ENCODE data around the gene BANP.
"Not testable (repeated sequence)": the region's sequence is repeated elsewhere in the genome, so short reads cannot be mapped to it uniquely, and the experiment has no call there.

BANP gene

GRCh38 chr16:88105574-88106140 is 154.4 kb downstream of the BANP start:
- not testable (repeated sequence) for H3K27ac ChIP-seq (ENCODE audit: low read depth, low read length); H3K9me3 ChIP-seq (ENCODE audit: insufficient read depth, low read depth, low read length); H4K8ac ChIP-seq (ENCODE audit: low read depth, low read length); H3K4me1 ChIP-seq (ENCODE audit: control insufficient read depth in 1 of 2, insufficient read depth in 2 of 2, low read length in 2 of 2); H3K18ac ChIP-seq (ENCODE audit: low read length); DNase-seq; H3K23ac ChIP-seq (ENCODE audit: low read length); H3K79me2 ChIP-seq (ENCODE audit: control insufficient read depth, insufficient read depth, low read length, poor library complexity); H3K4ac ChIP-seq (ENCODE audit: low read depth, low read length); H2AK5ac ChIP-seq (ENCODE audit: low read length); H3K4me3 ChIP-seq (ENCODE audit: low read depth, low read length); H2BK12ac ChIP-seq (ENCODE audit: low read length); H3K4me2 ChIP-seq (ENCODE audit: low read length); H2BK120ac ChIP-seq (ENCODE audit: insufficient read depth, low read length, poor library complexity); H4K91ac ChIP-seq (ENCODE audit: low read depth, low read length); H3K79me1 ChIP-seq (ENCODE audit: low read length); H2AFZ ChIP-seq (ENCODE audit: insufficient read depth, low read length, poor library complexity); H3K14ac ChIP-seq (ENCODE audit: low read length); H4K12ac ChIP-seq (ENCODE audit: low read depth, low read length); H3K36me3 ChIP-seq (ENCODE audit: control insufficient read depth in 1 of 2, insufficient read depth in 2 of 2, low read length in 2 of 2); H2BK5ac ChIP-seq (ENCODE audit: low read depth, low read length, poor library complexity); H3K9ac ChIP-seq (ENCODE audit: low read length); H3K27me3 ChIP-seq (ENCODE audit: insufficient read depth, low read length)
- WGBS (ENCODE audit: extremely low coverage, insufficient coverage, insufficient read length), result no CpG with 5 or more reads among the region's 7 CpGs

GRCh38 chr16:88106566-88106965 is 155.3 kb downstream of the BANP start:
- not testable (repeated sequence) for H2BK120ac ChIP-seq (ENCODE audit: insufficient read depth, low read length, poor library complexity)

GRCh38 chr16:88108762-88109161 is 157.5 kb downstream of the BANP start:
- Histone ChIP-seq H3K4me3 (ENCODE audit: low read depth, low read length) (no peak overlapping the region), H3K27me3 (ENCODE audit: insufficient read depth, low read length) (no peaks in the 10 kb centered on the region), H3K14ac (ENCODE audit: low read length) (no peak overlapping the region), H2BK12ac (ENCODE audit: low read length) (no peak overlapping the region), H3K36me3 (ENCODE audit: control insufficient read depth in 1 of 2, insufficient read depth in 2 of 2, low read length in 2 of 2) (no peaks in the 10 kb centered on the region), H4K91ac (ENCODE audit: low read depth, low read length) (no peak overlapping the region), H3K23ac (ENCODE audit: low read length) (no peak overlapping the region), H3K27ac (ENCODE audit: low read depth, low read length) (no peak overlapping the region), H3K4me2 (ENCODE audit: low read length) (no peak overlapping the region), H3K79me2 (ENCODE audit: control insufficient read depth, insufficient read depth, low read length, poor library complexity) (no peaks in the 10 kb centered on the region), H4K12ac (ENCODE audit: low read depth, low read length) (no peak overlapping the region), H3K18ac (ENCODE audit: low read length) (no peak overlapping the region), H2BK5ac (ENCODE audit: low read depth, low read length, poor library complexity) (no peak overlapping the region), H3K9me3 (ENCODE audit: insufficient read depth, low read depth, low read length) (peaks cover 4% of the 10 kb centered on the region), H2AK5ac (ENCODE audit: low read length) (no peak overlapping the region), H3K4me1 (ENCODE audit: control insufficient read depth in 1 of 2, insufficient read depth in 2 of 2, low read length in 2 of 2) (no peaks in the 10 kb centered on the region), H3K9ac (ENCODE audit: low read length) (no peak overlapping the region), H2AFZ (ENCODE audit: insufficient read depth, low read length, poor library complexity) (no peak overlapping the region), H2BK120ac (ENCODE audit: insufficient read depth, low read length, poor library complexity) (no peak overlapping the region), H3K79me1 (ENCODE audit: low read length) (no peaks in the 10 kb centered on the region), H3K4ac (ENCODE audit: low read depth, low read length) (no peak overlapping the region), H4K8ac (ENCODE audit: low read depth, low read length) (no peak overlapping the region)
- DNase-seq, result no peak
- WGBS (ENCODE audit: extremely low coverage, insufficient coverage, insufficient read length), result no CpG with 5 or more reads among the region's 12 CpGs

More at GRCh38 chr16:88106566-88106965, 155.3 kb downstream of the BANP start:
- no CpG with 5 or more reads among the region's 12 CpGs for WGBS (ENCODE audit: extremely low coverage, insufficient coverage, insufficient read length)
- not testable (repeated sequence) for H3K9me3 ChIP-seq (ENCODE audit: insufficient read depth, low read depth, low read length); H4K12ac ChIP-seq (ENCODE audit: low read depth, low read length); H3K27ac ChIP-seq (ENCODE audit: low read depth, low read length); H4K8ac ChIP-seq (ENCODE audit: low read depth, low read length); H4K91ac ChIP-seq (ENCODE audit: low read depth, low read length); H2BK12ac ChIP-seq (ENCODE audit: low read length); H2AFZ ChIP-seq (ENCODE audit: insufficient read depth, low read length, poor library complexity); H3K79me1 ChIP-seq (ENCODE audit: low read length); DNase-seq; H3K4me2 ChIP-seq (ENCODE audit: low read length); H3K4ac ChIP-seq (ENCODE audit: low read depth, low read length); H3K36me3 ChIP-seq (ENCODE audit: control insufficient read depth in 1 of 2, insufficient read depth in 2 of 2, low read length in 2 of 2); H3K23ac ChIP-seq (ENCODE audit: low read length); H2BK5ac ChIP-seq (ENCODE audit: low read depth, low read length, poor library complexity); H3K9ac ChIP-seq (ENCODE audit: low read length); H3K18ac ChIP-seq (ENCODE audit: low read length); H3K79me2 ChIP-seq (ENCODE audit: control insufficient read depth, insufficient read depth, low read length, poor library complexity); H3K4me3 ChIP-seq (ENCODE audit: low read depth, low read length); H3K27me3 ChIP-seq (ENCODE audit: insufficient read depth, low read length); H2AK5ac ChIP-seq (ENCODE audit: low read length); H3K14ac ChIP-seq (ENCODE audit: low read length); H3K4me1 ChIP-seq (ENCODE audit: control insufficient read depth in 1 of 2, insufficient read depth in 2 of 2, low read length in 2 of 2)

- not testable (repeated sequence) for H2AFZ ChIP-seq (ENCODE audit: insufficient read depth, low read length, poor library complexity); H3K4ac ChIP-seq (ENCODE audit: low read depth, low read length); H3K79me2 ChIP-seq (ENCODE audit: control insufficient read depth, insufficient read depth, low read length, poor library complexity); H3K14ac ChIP-seq (ENCODE audit: low read length); H3K27me3 ChIP-seq (ENCODE audit: insufficient read depth, low read length); DNase-seq; H2BK5ac ChIP-seq (ENCODE audit: low read depth, low read length, poor library complexity); H3K27ac ChIP-seq (ENCODE audit: low read depth, low read length); H3K23ac ChIP-seq (ENCODE audit: low read length); H3K9ac ChIP-seq (ENCODE audit: low read length); H3K9me3 ChIP-seq (ENCODE audit: insufficient read depth, low read depth, low read length); H3K36me3 ChIP-seq (ENCODE audit: control insufficient read depth in 1 of 2, insufficient read depth in 2 of 2, low read length in 2 of 2); H3K4me1 ChIP-seq (ENCODE audit: control insufficient read depth in 1 of 2, insufficient read depth in 2 of 2, low read length in 2 of 2); H3K18ac ChIP-seq (ENCODE audit: low read length); H3K4me3 ChIP-seq (ENCODE audit: low read depth, low read length); H3K79me1 ChIP-seq (ENCODE audit: low read length); H2AK5ac ChIP-seq (ENCODE audit: low read length); H2BK12ac ChIP-seq (ENCODE audit: low read length); H3K4me2 ChIP-seq (ENCODE audit: low read length); H4K91ac ChIP-seq (ENCODE audit: low read depth, low read length); H4K12ac ChIP-seq (ENCODE audit: low read depth, low read length); H2BK120ac ChIP-seq (ENCODE audit: insufficient read depth, low read length, poor library complexity); H4K8ac ChIP-seq (ENCODE audit: low read depth, low read length)
- WGBS (ENCODE audit: extremely low coverage, insufficient coverage, insufficient read length), result no CpG with 5 or more reads among the region's 28 CpGs
Observed at GRCh38 chr16:88109726-88110621, 158.7 kb downstream of the BANP start.

Data from trophoblast cell (in vitro differentiated cells and primary cell).